Subcutaneous adipose tissue (tissue), 4 donors: ENCODE measurements around the gene RPL10. TPM values are rescaled to one million over a fixed set of nuclear protein-coding genes. Genes with fewer than 3 reads are reported as not detected.

ENCODE experiments used
- small RNA-seq: library from RNA; depleted of rRNA; stranded (forward); fragments of <200 nt; gene quantifications from one replicate; pipeline ENCODE3, GENCODE V24; 2016
- total RNA-seq, 4 donors: library from RNA; depleted of rRNA; stranded (reverse); fragments of >200 nt; gene quantifications; one replicate each; pipeline ENCODE4 v1.1.0, GENCODE V29; 2016
- TF ChIP-seq, protein P1 (sequence below): fragments of 450-650 bp; IDR thresholded peaks from one replicate; pipeline ENCODE4 v1.5.1; 2016; ENCODE audit warnings: low read depth, mild to moderate bottlenecking, control low read depth, antibody characterized with exemption, moderate library complexity

The RPL10 gene
- total RNA-seq, 4 donors from 2014 or later, result 3,672 to 6,817 (median 5,466) TPM

DNA sequence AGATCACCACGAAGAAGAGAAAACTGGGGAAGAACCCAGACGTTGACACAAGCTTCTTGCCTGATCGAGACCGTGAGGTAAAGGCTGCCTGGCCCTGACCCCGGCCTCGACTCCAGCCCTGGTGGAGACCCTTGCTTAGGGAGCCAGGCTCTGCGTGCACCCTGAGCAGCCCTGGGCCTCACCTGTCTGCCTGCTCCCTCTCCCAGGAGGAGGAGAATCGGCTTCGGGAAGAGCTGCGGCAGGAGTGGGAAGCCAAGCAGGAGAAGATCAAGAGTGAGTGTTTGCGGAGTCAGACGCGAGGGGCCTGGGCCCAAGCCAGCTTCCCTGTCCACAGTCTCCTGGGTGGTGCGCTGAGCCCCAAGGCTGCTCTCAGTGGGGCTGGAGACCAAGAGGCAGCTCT, 50.3 kb downstream of the RPL10 start:
- TF ChIP-seq, protein P1, sequence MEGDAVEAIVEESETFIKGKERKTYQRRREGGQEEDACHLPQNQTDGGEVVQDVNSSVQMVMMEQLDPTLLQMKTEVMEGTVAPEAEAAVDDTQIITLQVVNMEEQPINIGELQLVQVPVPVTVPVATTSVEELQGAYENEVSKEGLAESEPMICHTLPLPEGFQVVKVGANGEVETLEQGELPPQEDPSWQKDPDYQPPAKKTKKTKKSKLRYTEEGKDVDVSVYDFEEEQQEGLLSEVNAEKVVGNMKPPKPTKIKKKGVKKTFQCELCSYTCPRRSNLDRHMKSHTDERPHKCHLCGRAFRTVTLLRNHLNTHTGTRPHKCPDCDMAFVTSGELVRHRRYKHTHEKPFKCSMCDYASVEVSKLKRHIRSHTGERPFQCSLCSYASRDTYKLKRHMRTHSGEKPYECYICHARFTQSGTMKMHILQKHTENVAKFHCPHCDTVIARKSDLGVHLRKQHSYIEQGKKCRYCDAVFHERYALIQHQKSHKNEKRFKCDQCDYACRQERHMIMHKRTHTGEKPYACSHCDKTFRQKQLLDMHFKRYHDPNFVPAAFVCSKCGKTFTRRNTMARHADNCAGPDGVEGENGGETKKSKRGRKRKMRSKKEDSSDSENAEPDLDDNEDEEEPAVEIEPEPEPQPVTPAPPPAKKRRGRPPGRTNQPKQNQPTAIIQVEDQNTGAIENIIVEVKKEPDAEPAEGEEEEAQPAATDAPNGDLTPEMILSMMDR, result no peak

DNA sequence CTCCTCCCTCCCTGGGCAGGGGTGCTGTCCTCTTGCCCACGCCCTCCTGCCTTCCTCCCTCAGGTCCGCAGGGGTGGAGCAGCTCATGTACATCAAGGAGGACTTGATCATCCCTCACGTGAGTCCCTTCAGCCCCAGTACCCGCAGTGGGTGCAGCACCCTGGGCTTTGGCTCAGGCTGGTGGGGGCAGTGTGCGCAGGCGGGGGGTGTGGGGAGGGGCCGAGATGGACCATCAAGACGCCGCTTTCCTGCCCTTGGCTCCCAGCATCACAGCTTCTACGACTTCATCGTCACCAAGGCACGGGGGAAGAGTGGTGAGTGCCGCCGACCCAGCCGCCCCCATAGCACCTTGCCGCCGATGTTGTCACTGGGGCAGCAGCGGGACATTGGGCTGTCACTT, 51.4 kb downstream of the RPL10 start:
- TF ChIP-seq, protein P1, result no peak

DNA sequence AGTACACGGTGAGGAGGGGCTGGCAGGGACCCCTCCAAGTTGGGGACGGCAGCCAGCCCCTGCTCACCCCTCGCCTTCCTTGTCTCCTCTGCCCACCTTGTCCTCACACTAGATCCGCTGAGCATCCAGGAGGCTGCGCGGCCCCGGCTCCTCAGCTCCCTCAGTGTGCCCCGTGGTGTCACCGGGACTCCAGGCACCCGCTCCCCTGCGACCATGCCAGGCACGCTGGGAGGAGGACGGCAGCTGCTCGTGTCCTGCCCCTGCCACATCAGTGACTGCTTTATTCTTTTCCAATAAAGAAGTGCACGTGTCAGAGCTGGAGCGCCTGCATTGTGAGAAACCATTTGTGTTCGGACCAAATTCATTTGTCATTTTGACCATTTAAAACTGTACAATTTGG, 52.1 kb downstream of the RPL10 start:
- TF ChIP-seq, protein P1, result no peak

Small RNA genes lying within 50 kb of the gene (small RNA-seq; reads per million reads assigned to genes)
- 0.36 reads per million for gene MIR6858
- gene SNORA70, result not detected

Other genes starting within 250 kb of the RPL10 start
- gene OPN1MW, start 215.8 kb upstream of the RPL10 start, total RNA-seq, result not detected
- gene OPN1MW2, start 178.6 kb upstream of the RPL10 start, total RNA-seq, result not detected
- gene OPN1MW3, start 140.8 kb upstream of the RPL10 start, total RNA-seq, result not detected
- gene TEX28, start 103.3 kb upstream of the RPL10 start, total RNA-seq, result not detected
- under 1 TPM in 2 of 4 donors, not detected in 2; 0.34 to 0.66 TPM for gene TKTL1, start 102.6 kb upstream of the RPL10 start, total RNA-seq
- gene FLNA, start 23.7 kb upstream of the RPL10 start, total RNA-seq, result 1,000 to 10,000 TPM in 1 of 4 donors, 100 to 1,000 TPM in 3; 462 to 1,045 (median 723) TPM
- 10 to 100 TPM; 27.6 to 37.9 (median 30.2) TPM for gene EMD, start 19.1 kb upstream of the RPL10 start, total RNA-seq
- 10 to 100 TPM; 22.2 to 42.8 (median 38.0) TPM for gene DNASE1L1, start 10.9 kb downstream of the RPL10 start, total RNA-seq
- gene TAFAZZIN, start 13.2 kb downstream of the RPL10 start, total RNA-seq, result 100 to 1,000 TPM in 1 of 4 donors, 10 to 100 TPM in 3; 23.5 to 102 (median 40.7) TPM
- 10 to 100 TPM; 33.6 to 94.5 (median 43.9) TPM for gene ATP6AP1, start 30.3 kb downstream of the RPL10 start, total RNA-seq
- 10 to 100 TPM; 45.3 to 89.7 (median 61.6) TPM for gene GDI1, start 38.8 kb downstream of the RPL10 start, total RNA-seq
- gene FAM50A, start 45.8 kb downstream of the RPL10 start, total RNA-seq, result 100 to 1,000 TPM in 2 of 4 donors, 10 to 100 TPM in 2; 37.3 to 104 (median 78.3) TPM
- 10 to 100 TPM in 3 of 4 donors, 1 to 10 TPM in 1; 5.6 to 17.9 (median 11.6) TPM for gene PLXNA3, start 59.9 kb downstream of the RPL10 start, total RNA-seq
- gene LAGE3, start 80.9 kb downstream of the RPL10 start, total RNA-seq, result 10 to 100 TPM in 3 of 4 donors, 1 to 10 TPM in 1; 5.7 to 17.0 (median 14.9) TPM
- gene UBL4A, start 88.2 kb downstream of the RPL10 start, total RNA-seq, result 10 to 100 TPM; 26.7 to 32.6 (median 30.1) TPM
- gene SLC10A3, start 92.3 kb downstream of the RPL10 start, total RNA-seq, result 10 to 100 TPM in 3 of 4 donors, 1 to 10 TPM in 1; 8.2 to 18.3 (median 15.9) TPM
- 10 to 100 TPM; 10.1 to 49.7 (median 38.3) TPM for gene FAM3A, start 117.9 kb downstream of the RPL10 start, total RNA-seq
- gene G6PD, start 148.5 kb downstream of the RPL10 start, total RNA-seq, result 10 to 100 TPM; 37.2 to 90.6 (median 46.5) TPM
- gene IKBKG, start 149.2 kb downstream of the RPL10 start, total RNA-seq, result 10 to 100 TPM in 2 of 4 donors, 1 to 10 TPM in 2; 8.5 to 19.0 (median 11.4) TPM
- not detected for gene CTAG1A, start 186.8 kb downstream of the RPL10 start, total RNA-seq
- gene CTAG1B, start 220.9 kb downstream of the RPL10 start, total RNA-seq, result not detected